Measurements from ENCODE around the gene BCL11A.
A peak's percentile ranks its signal among the peaks of the same experiment; 100 is the strongest.

The BCL11A gene

GRCh38 chr2:60558536-60558935 lies 5.1 kb upstream of the BCL11A start:
- no peak for DNase-seq

- DNase-seq = no peak
Observed at GRCh38 chr2:60557486-60557864, 4.0 kb upstream of the BCL11A start.

GRCh38 chr2:60556576-60557485 lies 3.4 kb upstream of the BCL11A start:
- peak; percentile 40 for DNase-seq

- DNase-seq = no peak
Observed at GRCh38 chr2:60556175-60556574, 2.7 kb upstream of the BCL11A start.

GRCh38 chr2:60555783-60556139 lies 2.3 kb upstream of the BCL11A start:
- no peak for DNase-seq

GRCh38 chr2:60555066-60555782 lies 1.8 kb upstream of the BCL11A start:
- DNase-seq = no peak

- no peak for DNase-seq
Observed at GRCh38 chr2:60554646-60555065, 1.2 kb upstream of the BCL11A start.

- no peak for DNase-seq
Observed at GRCh38 chr2:60554074-60554645, 706 bp upstream of the BCL11A start.

- DNase-seq = no peak
Observed at GRCh38 chr2:60552851-60553494, 481 bp downstream of the BCL11A start.

GRCh38 chr2:60552078-60552850 lies 1.2 kb downstream of the BCL11A start:
- no peak for DNase-seq

GRCh38 chr2:60551240-60552077 lies 2.0 kb downstream of the BCL11A start:
- no peak for DNase-seq

- no peak for DNase-seq
Observed at GRCh38 chr2:60550984-60551239, 2.5 kb downstream of the BCL11A start.

GRCh38 chr2:60550178-60550983 lies 3.1 kb downstream of the BCL11A start:
- no peak for DNase-seq

- no peak for DNase-seq
Observed at GRCh38 chr2:60549928-60550177, 3.6 kb downstream of the BCL11A start.

- DNase-seq = no peak
Observed at GRCh38 chr2:60549238-60549927, 4.1 kb downstream of the BCL11A start.

- no peak for DNase-seq
Observed at GRCh38 chr2:60548845-60549237, 4.6 kb downstream of the BCL11A start.

GRCh38 chr2:60548311-60548710 lies 5.1 kb downstream of the BCL11A start:
- DNase-seq = no peak

GRCh38 chr2:60547841-60548240 lies 5.6 kb downstream of the BCL11A start:
- no peak for DNase-seq

- DNase-seq = no peak
Observed at GRCh38 chr2:60546756-60547420, 6.6 kb downstream of the BCL11A start.

- DNase-seq = no peak
Observed at GRCh38 chr2:60544954-60545560, 8.4 kb downstream of the BCL11A start.
